Neural cell (in vitro differentiated cells): ENCODE data around the gene SUSD3. TPM values are rescaled to one million over a fixed set of nuclear protein-coding genes. Genes with fewer than 3 reads are reported as not detected.

Experiments
- H2AFZ ChIP-seq: fragments of 200-600, 300-800 bp; sonication (generic), shearing (Covaris generic); 2 replicates; pipeline ENCODE4 v1.6.0; 2014; ENCODE audit warnings: low read depth, mild to moderate bottlenecking, antibody characterized with exemption, low read length, moderate library complexity
- H3F3A ChIP-seq: fragments of 200-600 bp; shearing (Covaris generic); 2 replicates; pipeline ENCODE4 v1.6.1; 2016; ENCODE audit warnings: mild to moderate bottlenecking, moderate library complexity, mixed read lengths, antibody characterized with exemption, low read length; ENCODE audit not compliant: insufficient read depth, poor library complexity, severe bottlenecking
- H3K27ac ChIP-seq: fragments of 200-600, 300-800 bp; sonication (generic), shearing (Covaris generic); 2 replicates; pipeline ENCODE4 v1.5.1; 2014; ENCODE audit warnings: mild to moderate bottlenecking, low read length, moderate library complexity
- H3K27me3 ChIP-seq: fragments of 300-800, 200-600 bp; sonication (generic), shearing (Covaris generic); 2 replicates; pipeline ENCODE4 v1.6.0; 2014; ENCODE audit warnings: mild to moderate bottlenecking, low read depth, low read length, moderate library complexity; ENCODE audit not compliant: insufficient read depth
- H3K36me3 ChIP-seq: fragments of 300-800, 200-600 bp; sonication (generic), shearing (Covaris generic); 2 replicates; pipeline ENCODE4 v1.5.1; 2014; ENCODE audit warnings: mild to moderate bottlenecking, antibody characterized with exemption, low read length, moderate library complexity; ENCODE audit not compliant: insufficient read depth
- H3K4me2 ChIP-seq: fragments of 300-800, 200-600 bp; sonication (generic), shearing (Covaris generic); 2 replicates; pipeline ENCODE4 v1.6.0; 2014; ENCODE audit warnings: mild to moderate bottlenecking, low read length
- H3K4me3 ChIP-seq: fragments of 300-800, 200-600 bp; sonication (generic), shearing (Covaris generic); 2 replicates; pipeline ENCODE4 v1.5.1; 2014; ENCODE audit warnings: mild to moderate bottlenecking, low read length, moderate library complexity
- H3K79me2 ChIP-seq: fragments of 200-600 bp; shearing (Covaris generic); replicated peaks from 2 replicates; pipeline ENCODE4 v1.6.0; 2014; ENCODE audit warnings: mild to moderate bottlenecking, low read length, moderate library complexity; ENCODE audit not compliant: insufficient read depth
- H3K9ac ChIP-seq: fragments of 300-800, 200-600 bp; sonication (generic), shearing (Covaris generic); 2 replicates; pipeline ENCODE4 v1.6.1; 2016; ENCODE audit warnings: mild to moderate bottlenecking, low read length, mixed read lengths
- H3K9me2 ChIP-seq: fragments of 200-600 bp; shearing (Covaris generic); 2 replicates; pipeline ENCODE4 v1.6.1; 2016; ENCODE audit warnings: mild to moderate bottlenecking, low read length, mixed read lengths; ENCODE audit not compliant: insufficient read depth
- H3K9me3 ChIP-seq: fragments of 200-600, 300-800 bp; sonication (generic), shearing (Covaris generic); 2 replicates; pipeline ENCODE4 v1.6.1; 2016; ENCODE audit warnings: mild to moderate bottlenecking, mixed run types, low read length, moderate library complexity, mixed read lengths
- H4K20me1 ChIP-seq: fragments of 200-600 bp; shearing (Covaris generic); 2 replicates; pipeline ENCODE4 v1.6.1; 2016; ENCODE audit warnings: mild to moderate bottlenecking, mixed run types; ENCODE audit not compliant: insufficient read depth
- EP300 ChIP-seq: fragments of 450-650 bp; conservative IDR thresholded peaks from 2 replicates; pipeline ENCODE4 v1.6.1; 2014; ENCODE audit warnings: antibody characterized with exemption, mild to moderate bottlenecking, moderate library complexity; ENCODE audit not compliant: poor library complexity, severe bottlenecking
- EZH2 ChIP-seq: fragments of 200-600, 300-800 bp; shearing (Covaris generic), sonication (generic); IDR thresholded peaks from 2 replicates; pipeline ENCODE4 v1.6.1; 2014; ENCODE audit warnings: antibody characterized with exemption, low read length, borderline replicate concordance, mild to moderate bottlenecking; ENCODE audit not compliant: insufficient read depth, poor library complexity, severe bottlenecking
- MXI1 ChIP-seq: fragments of 450-650 bp; conservative IDR thresholded peaks from 2 replicates; pipeline ENCODE4 v1.6.1; 2014; ENCODE audit warnings: antibody characterized with exemption, mild to moderate bottlenecking; ENCODE audit not compliant: poor library complexity, severe bottlenecking
- POLR2AphosphoS5 ChIP-seq: IDR thresholded peaks from 2 replicates; pipeline ENCODE4 v1.6.1; 2012
- RAD21 ChIP-seq: fragments of 450-650 bp; conservative IDR thresholded peaks from 2 replicates; pipeline ENCODE4 v1.6.1; 2014; ENCODE audit warnings: antibody characterized with exemption, mild to moderate bottlenecking, moderate library complexity
- SMC3 ChIP-seq: fragments of 450-650 bp; conservative IDR thresholded peaks from 2 replicates; pipeline ENCODE4 v1.6.1; 2014; ENCODE audit warnings: antibody characterized with exemption, mild to moderate bottlenecking, moderate library complexity; ENCODE audit not compliant: poor library complexity
- TAF1 ChIP-seq: IDR thresholded peaks from 2 replicates; pipeline ENCODE4 v1.6.1; 2012; ENCODE audit warnings: low read depth
- polyA plus RNA-seq: library from polyadenylated mRNA; depleted of rRNA; stranded (reverse); fragments of >200 nt; gene quantifications from 2 replicates; pipeline ENCODE4 v1.2.3, GENCODE V29; 2014
- TF ChIP-seq, protein P1 (sequence below): IDR thresholded peaks from 2 replicates; pipeline ENCODE4 v1.6.1; 2012; ENCODE audit warnings: borderline replicate concordance
- TF ChIP-seq, protein P2 (sequence below): fragments of 450-650 bp; IDR thresholded peaks from 2 replicates; pipeline ENCODE4 v1.5.1; 2014; ENCODE audit warnings: antibody characterized with exemption, mild to moderate bottlenecking, moderate library complexity; ENCODE audit not compliant: poor library complexity, severe bottlenecking

SUSD3 gene
- polyA plus RNA-seq, 1 donor from 2014 or later = not detected

DNA sequence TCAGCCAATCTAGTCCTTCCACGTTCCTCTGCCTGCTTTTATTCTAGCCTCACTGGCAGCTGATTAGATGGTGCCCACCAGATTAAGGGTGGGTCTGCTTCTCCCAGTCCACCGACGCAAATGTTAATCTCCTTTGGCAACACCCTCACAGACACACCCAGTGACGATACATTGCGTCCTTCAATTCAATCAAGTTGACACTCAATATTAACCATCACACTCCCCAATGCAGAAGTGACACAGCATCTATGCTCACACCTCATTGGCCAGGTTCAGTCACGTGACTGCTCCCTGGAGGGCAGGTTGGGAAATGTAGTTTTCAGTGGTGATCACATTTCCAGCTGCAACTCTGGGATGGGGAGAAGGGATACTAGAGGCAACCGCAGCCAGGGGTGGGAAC lies 13.0 kb downstream of the SUSD3 start:
- H3K27ac ChIP-seq = no peak overlapping the region
- no peak overlapping the region for H3K9ac ChIP-seq
- H2AFZ ChIP-seq = no peak overlapping the region
- no peaks in the 10 kb centered on the region for H3K79me2 ChIP-seq
- no peaks in the 10 kb centered on the region for H3K27me3 ChIP-seq
- TF ChIP-seq SMC3 (no peak), MXI1 (no peak), POLR2AphosphoS5 (no peak), EP300 (no peak)
- TF ChIP-seq, protein P1, sequence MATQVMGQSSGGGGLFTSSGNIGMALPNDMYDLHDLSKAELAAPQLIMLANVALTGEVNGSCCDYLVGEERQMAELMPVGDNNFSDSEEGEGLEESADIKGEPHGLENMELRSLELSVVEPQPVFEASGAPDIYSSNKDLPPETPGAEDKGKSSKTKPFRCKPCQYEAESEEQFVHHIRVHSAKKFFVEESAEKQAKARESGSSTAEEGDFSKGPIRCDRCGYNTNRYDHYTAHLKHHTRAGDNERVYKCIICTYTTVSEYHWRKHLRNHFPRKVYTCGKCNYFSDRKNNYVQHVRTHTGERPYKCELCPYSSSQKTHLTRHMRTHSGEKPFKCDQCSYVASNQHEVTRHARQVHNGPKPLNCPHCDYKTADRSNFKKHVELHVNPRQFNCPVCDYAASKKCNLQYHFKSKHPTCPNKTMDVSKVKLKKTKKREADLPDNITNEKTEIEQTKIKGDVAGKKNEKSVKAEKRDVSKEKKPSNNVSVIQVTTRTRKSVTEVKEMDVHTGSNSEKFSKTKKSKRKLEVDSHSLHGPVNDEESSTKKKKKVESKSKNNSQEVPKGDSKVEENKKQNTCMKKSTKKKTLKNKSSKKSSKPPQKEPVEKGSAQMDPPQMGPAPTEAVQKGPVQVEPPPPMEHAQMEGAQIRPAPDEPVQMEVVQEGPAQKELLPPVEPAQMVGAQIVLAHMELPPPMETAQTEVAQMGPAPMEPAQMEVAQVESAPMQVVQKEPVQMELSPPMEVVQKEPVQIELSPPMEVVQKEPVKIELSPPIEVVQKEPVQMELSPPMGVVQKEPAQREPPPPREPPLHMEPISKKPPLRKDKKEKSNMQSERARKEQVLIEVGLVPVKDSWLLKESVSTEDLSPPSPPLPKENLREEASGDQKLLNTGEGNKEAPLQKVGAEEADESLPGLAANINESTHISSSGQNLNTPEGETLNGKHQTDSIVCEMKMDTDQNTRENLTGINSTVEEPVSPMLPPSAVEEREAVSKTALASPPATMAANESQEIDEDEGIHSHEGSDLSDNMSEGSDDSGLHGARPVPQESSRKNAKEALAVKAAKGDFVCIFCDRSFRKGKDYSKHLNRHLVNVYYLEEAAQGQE = no peak
- no peaks in the 10 kb centered on the region for H3F3A ChIP-seq
- H3K4me2 ChIP-seq = no peak overlapping the region
- no peaks in the 10 kb centered on the region for H3K9me3 ChIP-seq
- no peaks in the 10 kb centered on the region for H4K20me1 ChIP-seq
- no peaks in the 10 kb centered on the region for H3K36me3 ChIP-seq
- no peaks in the 10 kb centered on the region for H3K9me2 ChIP-seq
- H3K4me3 ChIP-seq = no peak overlapping the region

DNA sequence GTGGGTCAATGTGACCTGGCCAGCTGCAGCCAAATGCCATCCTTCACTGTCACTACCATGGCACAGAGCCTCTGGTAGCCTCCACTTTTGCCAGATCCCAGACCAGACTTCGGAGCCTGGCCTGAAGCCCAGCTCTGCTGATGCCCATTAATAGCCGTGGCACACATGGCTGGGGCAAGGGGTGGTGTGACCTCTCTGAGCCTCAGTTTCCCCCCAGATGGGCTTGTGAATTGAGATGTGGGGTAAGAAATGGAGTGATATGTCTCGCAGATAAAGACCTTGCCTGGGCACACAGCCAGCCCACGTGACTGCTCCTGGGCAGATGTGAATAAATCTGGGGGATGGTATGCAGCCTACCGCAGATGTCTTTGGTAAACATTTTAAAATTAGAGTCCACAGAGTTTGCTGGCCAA lies 13.9 kb downstream of the SUSD3 start:
- TF ChIP-seq, protein P2, sequence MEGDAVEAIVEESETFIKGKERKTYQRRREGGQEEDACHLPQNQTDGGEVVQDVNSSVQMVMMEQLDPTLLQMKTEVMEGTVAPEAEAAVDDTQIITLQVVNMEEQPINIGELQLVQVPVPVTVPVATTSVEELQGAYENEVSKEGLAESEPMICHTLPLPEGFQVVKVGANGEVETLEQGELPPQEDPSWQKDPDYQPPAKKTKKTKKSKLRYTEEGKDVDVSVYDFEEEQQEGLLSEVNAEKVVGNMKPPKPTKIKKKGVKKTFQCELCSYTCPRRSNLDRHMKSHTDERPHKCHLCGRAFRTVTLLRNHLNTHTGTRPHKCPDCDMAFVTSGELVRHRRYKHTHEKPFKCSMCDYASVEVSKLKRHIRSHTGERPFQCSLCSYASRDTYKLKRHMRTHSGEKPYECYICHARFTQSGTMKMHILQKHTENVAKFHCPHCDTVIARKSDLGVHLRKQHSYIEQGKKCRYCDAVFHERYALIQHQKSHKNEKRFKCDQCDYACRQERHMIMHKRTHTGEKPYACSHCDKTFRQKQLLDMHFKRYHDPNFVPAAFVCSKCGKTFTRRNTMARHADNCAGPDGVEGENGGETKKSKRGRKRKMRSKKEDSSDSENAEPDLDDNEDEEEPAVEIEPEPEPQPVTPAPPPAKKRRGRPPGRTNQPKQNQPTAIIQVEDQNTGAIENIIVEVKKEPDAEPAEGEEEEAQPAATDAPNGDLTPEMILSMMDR = no peak
- TF ChIP-seq SMC3 = no peak
- no peak for TF ChIP-seq TAF1
- TF ChIP-seq RAD21 = no peak
- no peak for TF ChIP-seq POLR2AphosphoS5
- no peak for TF ChIP-seq MXI1
- TF ChIP-seq, protein P1 = no peak
- no peak for TF ChIP-seq EZH2
- TF ChIP-seq EP300 = no peak
- H3K27me3 ChIP-seq = no peaks in the 10 kb centered on the region

More for the DNA sequence above, 13.9 kb downstream of the SUSD3 start:
- H3K79me2 ChIP-seq = no peaks in the 10 kb centered on the region
- no peaks in the 10 kb centered on the region for H3F3A ChIP-seq
- H3K9me2 ChIP-seq = no peaks in the 10 kb centered on the region
- H2AFZ ChIP-seq = no peak overlapping the region
- no peaks in the 10 kb centered on the region for H3K36me3 ChIP-seq
- no peaks in the 10 kb centered on the region for H3K9me3 ChIP-seq
- H4K20me1 ChIP-seq = no peaks in the 10 kb centered on the region
- no peak overlapping the region for H3K9ac ChIP-seq
- H3K4me2 ChIP-seq = no peak overlapping the region
- H3K4me3 ChIP-seq = no peak overlapping the region
- no peak overlapping the region for H3K27ac ChIP-seq
